GM21825 (cell line): ENCODE results near the gene ITGB6.

Experiments used
- ATAC-seq: cut with Tn5 transposase; IDR thresholded peaks from one replicate; pipeline ENCODE4 v1.9.1; 2021; ENCODE audit warnings: mild to moderate bottlenecking, moderate library complexity; ENCODE audit not compliant: unreplicated experiment

The ITGB6 gene

GRCh38 chr2:160096409-160096808 is 103.7 kb downstream of the ITGB6 start:
- no peak for ATAC-seq

GRCh38 chr2:160092445-160092844 is 107.6 kb downstream of the ITGB6 start:
- ATAC-seq, result no peak

GRCh38 chr2:160091381-160091780 is 108.7 kb downstream of the ITGB6 start:
- ATAC-seq, result no peak

- ATAC-seq, result no peak
These were observed 112.0 kb downstream of the ITGB6 start for GRCh38 chr2:160087854-160088745.

GRCh38 chr2:160085662-160086061 is 114.4 kb downstream of the ITGB6 start:
- ATAC-seq, result no peak

- ATAC-seq, result no peak
These were observed 121.9 kb downstream of the ITGB6 start for GRCh38 chr2:160077912-160078810.

GRCh38 chr2:160076914-160077313 is 123.2 kb downstream of the ITGB6 start:
- no peak for ATAC-seq

- ATAC-seq, result no peak
These were observed 123.8 kb downstream of the ITGB6 start for GRCh38 chr2:160076241-160076640.

- ATAC-seq, result no peak
These were observed 124.9 kb downstream of the ITGB6 start for GRCh38 chr2:160075171-160075570.

GRCh38 chr2:160073284-160073888 is 126.7 kb downstream of the ITGB6 start:
- ATAC-seq, result no peak

- no peak for ATAC-seq
These were observed 131.2 kb downstream of the ITGB6 start for GRCh38 chr2:160068906-160069305.

- no peak for ATAC-seq
These were observed 135.2 kb downstream of the ITGB6 start for GRCh38 chr2:160064916-160065315.

- ATAC-seq, result no peak
These were observed 136.0 kb downstream of the ITGB6 start for GRCh38 chr2:160063879-160064612.

GRCh38 chr2:160063271-160063670 is 136.8 kb downstream of the ITGB6 start:
- ATAC-seq, result no peak

GRCh38 chr2:160062292-160063005 is 137.6 kb downstream of the ITGB6 start, which contains the start of gene PLA2R1:
TSS of gene PLA2R1 (minus strand) at chr2:160062615. CDS start at chr2:160062403, 212 bp downstream.
- no peak for ATAC-seq

- no peak for ATAC-seq
These were observed 138.2 kb downstream of the ITGB6 start for GRCh38 chr2:160061944-160062291.

- ATAC-seq, result no peak
These were observed 138.5 kb downstream of the ITGB6 start for GRCh38 chr2:160061533-160061932.

GRCh38 chr2:160060297-160060696 is 139.8 kb downstream of the ITGB6 start:
- no peak for ATAC-seq

- ATAC-seq, result no peak
These were observed 142.7 kb downstream of the ITGB6 start for GRCh38 chr2:160057356-160057755.

GRCh38 chr2:160055726-160056108 is 144.4 kb downstream of the ITGB6 start:
- ATAC-seq, result no peak
